OCI-LY7 (cell line): ENCODE results near the gene ASS1. TPM values are rescaled to one million over a fixed set of nuclear protein-coding genes. Genes with fewer than 3 reads are reported as not detected.

Experiments used
- BruUV-seq: library from RNA; stranded (reverse); fragments of 400-500 nt; replicated peaks from 2 replicates; lab custom pipeline; 2021; lab: Mats Ljungman, UMichigan
- CTCF ChIA-PET: fragments of 300-600 bp; sonication (Branson Sonifier 250); formaldehyde crosslinking; loops from one replicate; lab custom pipeline; 2022; ENCODE audit warnings: antibody characterized with exemption; ENCODE audit not compliant: unreplicated experiment; lab: Charles Lee
- POLR2A ChIA-PET: fragments of 300-600 bp; sonication (Branson Sonifier 250); formaldehyde crosslinking; loops from one replicate; lab custom pipeline; 2022; ENCODE audit warnings: antibody characterized with exemption; lab: Charles Lee
- DNase-seq: peaks from one replicate; pipeline ENCODE4 v3.0.0-alpha.2; 2015; ENCODE audit warnings: low spot score
- H2AFZ ChIP-seq: fragments of 200-600 bp; sonication (generic), shearing (Covaris generic); 2 replicates; pipeline ENCODE4 v1.6.1; 2014; ENCODE audit warnings: mild to moderate bottlenecking, antibody characterized with exemption, low read length, moderate library complexity
- H3K27ac ChIP-seq: fragments of 200-600 bp; sonication (generic); 2 replicates; pipeline ENCODE4 v1.5.1; 2014; ENCODE audit warnings: mixed run types, low read depth, mild to moderate bottlenecking, moderate library complexity, low read length, inconsistent platforms; ENCODE audit not compliant: poor library complexity, severe bottlenecking
- H3K36me3 ChIP-seq: fragments of 200-600 bp; sonication (generic); 2 replicates; pipeline ENCODE4 v1.6.1; 2014; ENCODE audit warnings: mild to moderate bottlenecking, antibody characterized with exemption, low read length, moderate library complexity, mixed read lengths; ENCODE audit not compliant: insufficient read depth
- H3K4me1 ChIP-seq: fragments of 200-600 bp; sonication (generic); 2 replicates; pipeline ENCODE4 v1.5.1; 2014; ENCODE audit warnings: mild to moderate bottlenecking, low read length; ENCODE audit not compliant: insufficient read depth, poor library complexity, severe bottlenecking
- H3K4me2 ChIP-seq: fragments of 200-600 bp; sonication (generic); 2 replicates; pipeline ENCODE4 v1.6.1; 2014; ENCODE audit warnings: mild to moderate bottlenecking, low read length
- H3K4me3 ChIP-seq: fragments of 200-600 bp; sonication (generic); 2 replicates; pipeline ENCODE4 v1.5.1; 2014; ENCODE audit warnings: mild to moderate bottlenecking, low read depth, low read length; ENCODE audit not compliant: poor library complexity, severe bottlenecking
- H3K79me2 ChIP-seq: fragments of 200-600 bp; sonication (generic); 2 replicates; pipeline ENCODE4 v1.6.1; 2016; ENCODE audit warnings: low read depth, mild to moderate bottlenecking, low read length, moderate library complexity, mixed read lengths; ENCODE audit not compliant: insufficient read depth
- H3K9me2 ChIP-seq: fragments of 200-600 bp; sonication (generic); 2 replicates; pipeline ENCODE4 v1.6.1; 2016; ENCODE audit warnings: mild to moderate bottlenecking, low read length, mixed read lengths; ENCODE audit not compliant: insufficient read depth
- H3K9me3 ChIP-seq: fragments of 200-600 bp; sonication (generic); 2 replicates; pipeline ENCODE4 v1.6.1; 2014; ENCODE audit warnings: mild to moderate bottlenecking, mixed run types, low read length, mixed read lengths
- H4K20me1 ChIP-seq: fragments of 200-600 bp; sonication (generic); 2 replicates; pipeline ENCODE4 v1.6.1; 2014; ENCODE audit warnings: mild to moderate bottlenecking, antibody characterized with exemption, low read length, moderate library complexity, mixed read lengths; ENCODE audit not compliant: insufficient read depth
- CTCF ChIP-seq: fragments of 200-600 bp; sonication (generic); conservative IDR thresholded peaks from 2 replicates; pipeline ENCODE4 v1.5.1; 2014; ENCODE audit warnings: mild to moderate bottlenecking, antibody characterized with exemption, low read length, moderate library complexity, mixed read lengths
- EZH2phosphoT487 ChIP-seq: fragments of 200-600 bp; sonication (generic); IDR thresholded peaks from 2 replicates; pipeline ENCODE4 v1.6.1; 2018; ENCODE audit warnings: low read depth, borderline replicate concordance, mild to moderate bottlenecking, mixed run types, antibody characterized with exemption, low read length, moderate library complexity, mixed read lengths
- intact Hi-C: fragments of 100-400 bp; cut with micrococcal nuclease; formaldehyde crosslinking; loops from one replicate; pipeline ENCODE4 v1.10.0; 2022; ENCODE audit not compliant: unreplicated experiment
- total RNA-seq, 2 experiments: library from RNA; depleted of rRNA in 1 of 2; stranded (reverse); fragments of >200 nt in 1 of 2; shearing (Covaris generic) in 1 of 2; gene quantifications; 2 replicates each; pipeline ENCODE4 v1.2.3, GENCODE V29; 2014 to 2022

The ASS1 gene
- total RNA-seq, 2 experiments from 2014 or later, result 0.70 to 16.3 TPM

- no peak overlapping the region for H3K4me3 ChIP-seq
- H3K4me1 ChIP-seq, result peaks cover 9% of the 10 kb centered on the region
- H2AFZ ChIP-seq, result no peak overlapping the region
- ChIA-PET POLR2A (no interaction called here), CTCF (no interaction called here)
- TF ChIP-seq CTCF (no peak), EZH2phosphoT487 (no peak)
- DNase-seq, result no peak
- BruUV-seq, result no TSS peak
- H3K27ac ChIP-seq, result no peak overlapping the region
- H3K36me3 ChIP-seq, result no peaks in the 10 kb centered on the region
- no peak overlapping the region for H3K4me2 ChIP-seq
- H4K20me1 ChIP-seq, result no peaks in the 10 kb centered on the region
- peaks cover 14% of the 10 kb centered on the region for H3K9me3 ChIP-seq
- H3K79me2 ChIP-seq, result no peaks in the 10 kb centered on the region
- intact Hi-C loops, result no loop called here
- no peaks in the 10 kb centered on the region for H3K9me2 ChIP-seq
Observed at GRCh38 chr9:130443840-130444492, 795 bp upstream of the ASS1 start.

GRCh38 chr9:130445268-130445983, 665 bp downstream of the ASS1 start:
- ChIA-PET POLR2A (no interaction called here), CTCF (no interaction called here)
- Histone ChIP-seq H3K4me3 (no peak overlapping the region), H3K36me3 (no peaks in the 10 kb centered on the region), H3K79me2 (no peaks in the 10 kb centered on the region), H3K4me1 (peaks cover 9% of the 10 kb centered on the region), H3K27ac (no peak overlapping the region), H3K4me2 (no peak overlapping the region), H4K20me1 (no peaks in the 10 kb centered on the region), H3K9me2 (no peaks in the 10 kb centered on the region), H2AFZ (no peak overlapping the region), H3K9me3 (peaks cover 14% of the 10 kb centered on the region)
- no peak for DNase-seq
- intact Hi-C loops, result no loop called here
- TF ChIP-seq EZH2phosphoT487 (no peak), CTCF (no peak)
- BruUV-seq, result no TSS peak
